Fibroblast of skin of left biceps (primary cell): ENCODE results near the gene LTB.

ENCODE experiments used
- DNase-seq, 2 experiments: peaks; one replicate each; pipeline ENCODE4 v3.0.0-alpha.2; 2013; ENCODE audit warnings: low read depth in 2 of 2

LTB gene

DNA sequence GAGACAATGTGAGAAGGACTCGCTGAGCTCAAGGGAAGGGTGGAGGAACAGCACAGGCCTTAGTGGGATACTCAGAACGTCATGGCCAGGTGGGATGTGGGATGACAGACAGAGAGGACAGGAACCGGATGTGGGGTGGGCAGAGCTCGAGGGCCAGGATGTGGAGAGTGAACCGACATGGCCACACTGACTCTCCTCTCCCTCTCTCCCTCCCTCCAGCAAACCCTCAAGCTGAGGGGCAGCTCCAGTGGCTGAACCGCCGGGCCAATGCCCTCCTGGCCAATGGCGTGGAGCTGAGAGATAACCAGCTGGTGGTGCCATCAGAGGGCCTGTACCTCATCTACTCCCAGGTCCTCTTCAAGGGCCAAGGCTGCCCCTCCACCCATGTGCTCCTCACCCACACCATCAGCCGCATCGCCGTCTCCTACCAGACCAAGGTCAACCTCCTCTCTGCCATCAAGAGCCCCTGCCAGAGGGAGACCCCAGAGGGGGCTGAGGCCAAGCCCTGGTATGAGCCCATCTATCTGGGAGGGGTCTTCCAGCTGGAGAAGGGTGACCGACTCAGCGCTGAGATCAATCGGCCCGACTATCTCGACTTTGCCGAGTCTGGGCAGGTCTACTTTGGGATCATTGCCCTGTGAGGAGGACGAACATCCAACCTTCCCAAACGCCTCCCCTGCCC lies 5.2 kb downstream of the LTB start:
- no peak for DNase-seq

DNA sequence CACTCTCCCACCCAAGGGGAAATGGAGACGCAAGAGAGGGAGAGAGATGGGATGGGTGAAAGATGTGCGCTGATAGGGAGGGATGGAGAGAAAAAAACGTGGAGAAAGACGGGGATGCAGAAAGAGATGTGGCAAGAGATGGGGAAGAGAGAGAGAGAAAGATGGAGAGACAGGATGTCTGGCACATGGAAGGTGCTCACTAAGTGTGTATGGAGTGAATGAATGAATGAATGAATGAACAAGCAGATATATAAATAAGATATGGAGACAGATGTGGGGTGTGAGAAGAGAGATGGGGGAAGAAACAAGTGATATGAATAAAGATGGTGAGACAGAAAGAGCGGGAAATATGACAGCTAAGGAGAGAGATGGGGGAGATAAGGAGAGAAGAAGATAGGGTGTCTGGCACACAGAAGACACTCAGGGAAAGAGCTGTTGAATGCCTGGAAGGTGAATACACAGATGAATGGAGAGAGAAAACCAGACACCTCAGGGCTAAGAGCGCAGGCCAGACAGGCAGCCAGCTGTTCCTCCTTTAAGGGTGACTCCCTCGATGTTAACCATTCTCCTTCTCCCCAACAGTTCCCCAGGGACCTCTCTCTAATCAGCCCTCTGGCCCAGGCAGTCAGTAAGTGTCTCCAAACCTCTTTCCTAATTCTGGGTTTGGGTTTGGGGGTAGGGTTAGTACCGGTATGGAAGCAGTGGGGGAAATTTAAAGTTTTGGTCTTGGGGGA lies 6.1 kb downstream of the LTB start:
- no peak for DNase-seq

DNA sequence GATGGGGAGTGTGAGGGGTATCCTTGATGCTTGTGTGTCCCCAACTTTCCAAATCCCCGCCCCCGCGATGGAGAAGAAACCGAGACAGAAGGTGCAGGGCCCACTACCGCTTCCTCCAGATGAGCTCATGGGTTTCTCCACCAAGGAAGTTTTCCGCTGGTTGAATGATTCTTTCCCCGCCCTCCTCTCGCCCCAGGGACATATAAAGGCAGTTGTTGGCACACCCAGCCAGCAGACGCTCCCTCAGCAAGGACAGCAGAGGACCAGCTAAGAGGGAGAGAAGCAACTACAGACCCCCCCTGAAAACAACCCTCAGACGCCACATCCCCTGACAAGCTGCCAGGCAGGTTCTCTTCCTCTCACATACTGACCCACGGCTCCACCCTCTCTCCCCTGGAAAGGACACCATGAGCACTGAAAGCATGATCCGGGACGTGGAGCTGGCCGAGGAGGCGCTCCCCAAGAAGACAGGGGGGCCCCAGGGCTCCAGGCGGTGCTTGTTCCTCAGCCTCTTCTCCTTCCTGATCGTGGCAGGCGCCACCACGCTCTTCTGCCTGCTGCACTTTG lies 6.8 kb downstream of the LTB start, which contains the start of gene TNF:
TNF (plus strand) TSS at position 231 of the 567 bp plus-strand sequence; CDS start at position 408, 177 bp downstream.
- no peak for DNase-seq

DNA sequence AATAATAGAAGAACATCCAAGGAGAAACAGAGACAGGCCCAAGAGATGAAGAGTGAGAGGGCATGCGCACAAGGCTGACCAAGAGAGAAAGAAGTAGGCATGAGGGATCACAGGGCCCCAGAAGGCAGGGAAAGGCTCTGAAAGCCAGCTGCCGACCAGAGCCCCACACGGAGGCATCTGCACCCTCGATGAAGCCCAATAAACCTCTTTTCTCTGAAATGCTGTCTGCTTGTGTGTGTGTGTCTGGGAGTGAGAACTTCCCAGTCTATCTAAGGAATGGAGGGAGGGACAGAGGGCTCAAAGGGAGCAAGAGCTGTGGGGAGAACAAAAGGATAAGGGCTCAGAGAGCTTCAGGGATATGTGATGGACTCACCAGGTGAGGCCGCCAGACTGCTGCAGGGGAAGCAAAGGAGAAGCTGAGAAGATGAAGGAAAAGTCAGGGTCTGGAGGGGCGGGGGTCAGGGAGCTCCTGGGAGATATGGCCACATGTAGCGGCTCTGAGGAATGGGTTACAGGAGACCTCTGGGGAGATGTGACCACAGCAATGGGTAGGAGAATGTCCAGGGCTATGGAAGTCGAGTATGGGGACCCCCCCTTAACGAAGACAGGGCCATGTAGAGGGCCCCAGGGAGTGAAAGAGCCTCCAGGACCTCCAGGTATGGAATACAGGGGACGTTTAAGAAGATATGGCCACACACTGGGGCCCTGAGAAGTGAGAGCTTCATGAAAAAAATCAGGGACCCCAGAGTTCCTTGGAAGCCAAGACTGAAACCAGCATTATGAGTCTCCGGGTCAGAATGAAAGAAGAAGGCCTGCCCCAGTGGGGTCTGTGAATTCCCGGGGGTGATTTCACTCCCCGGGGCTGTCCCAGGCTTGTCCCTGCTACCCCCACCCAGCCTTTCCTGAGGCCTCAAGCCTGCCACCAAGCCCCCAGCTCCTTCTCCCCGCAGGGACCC lies 7.8 kb downstream of the LTB start:
- DNase-seq, result no peak

DNA sequence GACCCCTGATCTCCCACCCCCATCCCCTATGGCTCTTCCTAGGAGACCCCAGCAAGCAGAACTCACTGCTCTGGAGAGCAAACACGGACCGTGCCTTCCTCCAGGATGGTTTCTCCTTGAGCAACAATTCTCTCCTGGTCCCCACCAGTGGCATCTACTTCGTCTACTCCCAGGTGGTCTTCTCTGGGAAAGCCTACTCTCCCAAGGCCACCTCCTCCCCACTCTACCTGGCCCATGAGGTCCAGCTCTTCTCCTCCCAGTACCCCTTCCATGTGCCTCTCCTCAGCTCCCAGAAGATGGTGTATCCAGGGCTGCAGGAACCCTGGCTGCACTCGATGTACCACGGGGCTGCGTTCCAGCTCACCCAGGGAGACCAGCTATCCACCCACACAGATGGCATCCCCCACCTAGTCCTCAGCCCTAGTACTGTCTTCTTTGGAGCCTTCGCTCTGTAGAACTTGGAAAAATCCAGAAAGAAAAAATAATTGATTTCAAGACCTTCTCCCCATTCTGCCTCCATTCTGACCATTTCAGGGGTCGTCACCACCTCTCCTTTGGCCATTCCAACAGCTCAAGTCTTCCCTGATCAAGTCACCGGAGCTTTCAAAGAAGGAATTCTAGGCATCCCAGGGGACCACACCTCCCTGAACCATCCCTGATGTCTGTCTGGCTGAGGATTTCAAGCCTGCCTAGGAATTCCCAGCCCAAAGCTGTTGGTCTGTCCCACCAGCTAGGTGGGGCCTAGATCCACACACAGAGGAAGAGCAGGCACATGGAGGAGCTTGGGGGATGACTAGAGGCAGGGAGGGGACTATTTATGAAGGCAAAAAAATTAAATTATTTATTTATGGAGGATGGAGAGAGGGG lies 8.8 kb downstream of the LTB start:
- no peak for DNase-seq

DNA sequence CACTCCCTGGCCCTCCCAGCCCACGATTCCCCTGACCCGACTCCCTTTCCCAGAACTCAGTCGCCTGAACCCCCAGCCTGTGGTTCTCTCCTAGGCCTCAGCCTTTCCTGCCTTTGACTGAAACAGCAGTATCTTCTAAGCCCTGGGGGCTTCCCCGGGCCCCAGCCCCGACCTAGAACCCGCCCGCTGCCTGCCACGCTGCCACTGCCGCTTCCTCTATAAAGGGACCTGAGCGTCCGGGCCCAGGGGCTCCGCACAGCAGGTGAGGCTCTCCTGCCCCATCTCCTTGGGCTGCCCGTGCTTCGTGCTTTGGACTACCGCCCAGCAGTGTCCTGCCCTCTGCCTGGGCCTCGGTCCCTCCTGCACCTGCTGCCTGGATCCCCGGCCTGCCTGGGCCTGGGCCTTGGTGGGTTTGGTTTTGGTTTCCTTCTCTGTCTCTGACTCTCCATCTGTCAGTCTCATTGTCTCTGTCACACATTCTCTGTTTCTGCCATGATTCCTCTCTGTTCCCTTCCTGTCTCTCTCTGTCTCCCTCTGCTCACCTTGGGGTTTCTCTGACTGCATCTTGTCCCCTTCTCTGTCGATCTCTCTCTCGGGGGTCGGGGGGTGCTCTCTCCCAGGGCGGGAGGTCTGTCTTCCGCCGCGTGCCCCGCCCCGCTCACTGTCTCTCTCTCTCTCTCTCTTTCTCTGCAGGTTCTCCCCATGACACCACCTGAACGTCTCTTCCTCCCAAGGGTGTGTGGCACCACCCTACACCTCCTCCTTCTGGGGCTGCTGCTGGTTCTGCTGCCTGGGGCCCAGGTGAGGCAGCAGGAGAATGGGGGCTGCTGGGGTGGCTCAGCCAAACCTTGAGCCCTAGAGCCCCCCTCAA lies 9.9 kb downstream of the LTB start, which contains the start of gene LTA:
LTA (plus strand) TSS at position 249 of the 871 bp plus-strand sequence; CDS start at position 703, 454 bp downstream.
- no peak for DNase-seq

DNA sequence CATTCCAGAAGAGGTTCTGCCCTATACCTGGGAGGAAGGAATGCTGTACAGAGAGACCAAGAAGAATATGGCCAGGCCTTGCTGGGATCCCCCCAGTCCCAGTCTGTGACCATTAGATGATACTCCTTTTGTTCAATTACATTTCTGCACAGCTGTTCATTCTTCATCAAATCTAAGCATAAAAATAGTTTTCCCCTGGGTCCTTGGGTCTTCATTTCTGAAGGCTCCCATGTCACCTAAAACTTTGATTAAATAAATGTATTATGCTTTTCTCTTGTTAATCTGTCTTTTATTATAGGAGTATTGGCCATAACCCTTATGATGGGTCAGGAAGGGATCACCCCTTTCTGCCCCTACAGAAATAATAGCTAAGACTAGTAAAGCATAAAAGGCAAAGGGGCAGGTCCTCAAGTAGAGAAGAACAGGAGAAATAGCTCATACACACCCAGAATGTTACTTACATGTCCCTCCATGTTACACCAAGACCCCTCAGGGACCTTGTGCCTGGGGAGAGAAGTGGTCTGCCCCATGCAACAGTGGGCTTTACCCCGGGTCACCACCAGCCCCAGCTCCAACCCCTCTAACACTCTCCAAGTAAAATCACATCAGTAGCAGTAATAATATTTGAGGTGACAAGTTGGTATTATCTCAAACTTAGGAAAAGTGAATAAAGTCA lies 12.2 kb downstream of the LTB start:
- DNase-seq, result no peak

DNA sequence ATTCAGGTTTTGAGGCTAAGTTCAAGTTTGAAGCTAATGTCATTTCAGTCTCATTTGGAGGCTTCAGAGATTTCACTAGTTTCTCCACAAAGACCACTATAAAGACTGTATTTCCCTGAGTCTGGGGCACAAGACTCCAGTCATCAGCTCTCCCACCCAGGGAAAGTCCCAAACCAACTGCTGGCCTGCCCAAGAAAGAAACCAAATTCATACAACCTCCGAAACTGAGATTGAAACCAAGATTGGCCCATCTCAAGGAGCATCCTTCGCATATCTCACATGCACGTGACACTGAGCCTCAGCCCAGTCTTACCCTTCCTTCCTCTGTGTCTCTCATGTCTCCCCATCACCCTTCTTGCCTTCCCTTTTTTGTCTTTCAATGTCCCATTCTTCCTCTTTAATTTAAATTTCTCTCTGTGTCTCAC lies 13.7 kb downstream of the LTB start:
- no peak for DNase-seq

DNA sequence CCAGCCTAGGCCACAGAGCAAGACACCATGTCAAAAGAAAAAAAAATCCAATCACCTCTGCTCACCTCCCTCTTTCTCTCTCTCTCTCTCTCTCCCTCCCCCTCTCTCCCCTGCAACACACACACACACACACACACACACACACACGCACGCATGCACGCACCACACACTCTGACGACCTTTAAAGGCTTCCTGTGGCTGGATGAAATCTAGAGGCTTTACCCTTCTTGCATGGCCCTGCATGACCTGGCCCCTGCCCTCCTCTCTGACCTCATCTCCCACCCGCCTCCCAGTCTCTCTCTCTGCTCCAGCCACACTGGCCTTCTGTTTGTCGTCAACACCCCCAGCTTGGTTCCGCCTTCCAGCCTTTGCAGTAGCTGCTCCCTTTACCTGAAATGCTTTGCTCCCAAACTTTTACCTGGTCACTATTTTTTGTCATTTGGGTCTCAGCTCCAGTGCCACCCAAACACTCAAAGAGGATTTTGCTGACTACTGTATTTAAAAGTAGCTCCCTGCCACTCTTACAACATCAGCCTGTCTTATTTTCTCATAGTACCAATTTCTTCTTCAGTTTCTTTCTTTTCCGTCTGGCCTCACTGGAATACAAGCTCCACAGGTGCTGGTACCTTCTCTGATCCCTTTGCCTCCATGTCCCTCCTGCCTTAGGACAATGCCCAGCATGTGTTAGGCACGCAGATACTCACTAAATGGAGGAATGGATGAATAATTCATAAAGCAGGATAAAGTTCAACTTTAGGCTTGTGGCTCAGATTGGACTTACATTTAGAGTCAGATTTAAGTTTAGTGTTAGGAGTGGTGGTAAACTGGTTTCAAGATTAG lies 14.5 kb downstream of the LTB start:
- DNase-seq, result no peak

DNA sequence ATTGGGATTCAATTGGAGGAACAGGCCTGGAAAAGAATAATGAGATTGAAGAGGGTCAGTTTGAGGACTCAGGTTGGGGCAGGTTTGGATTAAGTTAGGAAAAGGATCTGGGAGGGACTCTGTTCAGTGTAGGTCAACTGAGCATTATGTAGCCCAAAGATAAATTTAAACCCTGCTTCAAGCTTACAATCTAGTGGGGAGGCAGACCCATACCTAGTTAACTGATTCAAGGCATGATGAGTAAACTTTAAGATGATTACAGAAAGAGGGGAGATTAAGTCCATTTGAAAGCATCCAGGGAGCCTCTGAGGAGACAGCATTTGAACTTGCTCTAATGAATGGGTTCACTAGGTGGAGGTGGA lies 21.5 kb downstream of the LTB start:
- no peak for DNase-seq

DNA sequence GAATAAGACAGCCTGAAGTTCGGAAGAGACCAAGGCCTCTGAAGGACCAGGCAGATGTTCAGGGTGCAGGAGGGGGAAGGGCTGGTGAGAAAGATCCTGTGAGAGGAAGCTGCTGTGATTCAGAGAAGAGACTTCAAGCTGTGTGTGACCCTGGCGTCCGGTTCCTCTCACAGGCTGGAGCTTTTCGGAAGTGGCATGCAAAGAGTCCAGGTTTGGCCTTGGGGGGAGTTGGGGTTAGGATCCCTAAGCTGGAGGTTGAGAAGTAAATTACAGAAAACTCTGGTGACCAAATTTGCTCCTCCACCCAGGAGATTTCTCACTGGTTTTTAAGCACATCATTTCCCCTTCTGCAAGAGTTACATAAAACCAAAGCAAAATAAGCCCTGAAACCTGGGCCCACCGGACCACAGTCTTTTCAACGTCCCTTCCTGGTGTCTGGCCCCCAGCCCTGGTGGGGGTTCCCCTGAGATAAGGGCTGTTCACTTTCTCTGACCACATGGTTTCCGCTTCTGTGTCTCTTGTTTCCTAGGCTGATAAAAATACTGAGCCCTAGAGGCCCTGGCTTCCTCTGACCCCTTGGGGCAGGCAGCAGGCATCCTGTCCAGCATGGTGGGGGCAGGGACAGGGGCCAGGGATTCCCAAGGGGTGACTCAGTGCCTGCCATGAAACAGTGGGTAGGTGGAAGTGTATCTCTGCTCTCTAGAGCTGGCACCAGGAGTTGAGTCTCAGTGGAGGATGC lies 22.1 kb downstream of the LTB start:
- no peak for DNase-seq

DNA sequence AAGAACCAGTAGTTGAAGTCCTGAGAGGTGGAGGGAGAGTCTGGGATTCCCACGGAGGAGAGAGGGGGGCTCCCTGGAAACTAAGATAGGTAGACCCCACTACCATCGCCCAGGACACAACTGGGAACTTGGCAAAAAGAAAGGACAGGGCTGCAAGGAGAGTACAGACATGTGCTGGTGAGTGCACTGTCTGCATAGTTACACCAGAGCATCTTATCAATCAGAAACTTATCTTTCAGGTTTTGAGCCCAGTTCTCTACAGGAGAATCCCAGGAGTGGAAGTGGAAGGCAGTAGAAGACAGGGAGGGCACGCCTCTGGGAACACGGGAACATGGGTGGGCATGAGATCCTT lies 22.6 kb downstream of the LTB start:
- DNase-seq, result no peak

DNA sequence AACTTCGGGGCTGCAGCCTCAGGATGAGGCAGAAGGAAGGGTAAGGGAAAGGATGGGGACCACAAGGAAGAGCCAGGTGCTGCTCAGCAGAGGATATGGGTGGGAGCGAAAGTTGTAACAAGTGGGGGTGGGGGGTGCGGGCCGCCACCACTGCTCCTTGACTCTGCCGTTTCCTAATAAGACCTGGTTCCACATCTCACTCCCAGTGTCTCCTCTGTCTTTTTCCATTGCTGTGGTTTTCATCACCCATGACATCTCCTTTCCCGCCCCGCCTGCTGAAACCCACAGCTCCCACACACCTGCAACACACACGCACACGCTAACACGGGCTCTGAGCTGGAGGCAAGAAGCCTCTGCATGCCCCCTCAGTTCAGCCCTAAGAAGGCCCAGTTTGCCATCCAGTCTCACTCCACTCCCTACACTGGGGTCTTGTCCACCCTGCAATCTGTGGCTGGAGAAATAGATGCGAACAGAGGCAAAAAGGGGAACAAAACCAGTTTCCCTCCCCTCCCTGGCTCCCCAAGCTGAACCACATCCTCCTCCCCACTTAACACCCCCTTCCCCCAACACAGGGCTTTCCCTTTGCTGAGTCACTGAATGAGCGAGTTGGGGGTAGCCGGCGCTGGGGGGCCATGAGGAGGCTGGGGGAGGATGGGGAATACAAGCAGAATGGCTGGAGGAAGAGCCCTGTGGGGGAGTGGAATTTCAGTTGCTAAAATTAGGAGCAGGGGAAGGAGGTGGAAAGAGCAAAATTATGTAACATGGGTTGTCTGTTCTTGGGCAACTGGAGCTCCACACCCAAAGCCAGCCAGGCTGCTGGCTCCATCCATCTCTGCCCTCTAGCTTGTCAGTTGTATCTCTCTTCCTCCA lies 23.4 kb downstream of the LTB start:
- no peak for DNase-seq

DNA sequence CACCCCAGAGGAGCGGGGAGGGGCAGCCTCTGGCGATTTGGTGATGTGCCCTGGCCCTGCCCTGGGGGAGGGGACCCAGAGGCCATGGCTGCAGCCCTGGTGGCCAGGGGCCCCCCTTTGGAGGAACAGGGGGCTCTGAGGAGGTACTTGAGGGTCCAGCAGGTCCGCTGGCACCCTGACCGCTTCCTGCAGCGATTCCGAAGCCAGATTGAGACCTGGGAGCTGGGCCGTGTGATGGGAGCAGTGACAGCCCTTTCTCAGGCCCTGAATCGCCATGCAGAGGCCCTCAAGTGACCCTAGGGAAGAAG lies 24.0 kb downstream of the LTB start:
- DNase-seq, result no peak

DNA sequence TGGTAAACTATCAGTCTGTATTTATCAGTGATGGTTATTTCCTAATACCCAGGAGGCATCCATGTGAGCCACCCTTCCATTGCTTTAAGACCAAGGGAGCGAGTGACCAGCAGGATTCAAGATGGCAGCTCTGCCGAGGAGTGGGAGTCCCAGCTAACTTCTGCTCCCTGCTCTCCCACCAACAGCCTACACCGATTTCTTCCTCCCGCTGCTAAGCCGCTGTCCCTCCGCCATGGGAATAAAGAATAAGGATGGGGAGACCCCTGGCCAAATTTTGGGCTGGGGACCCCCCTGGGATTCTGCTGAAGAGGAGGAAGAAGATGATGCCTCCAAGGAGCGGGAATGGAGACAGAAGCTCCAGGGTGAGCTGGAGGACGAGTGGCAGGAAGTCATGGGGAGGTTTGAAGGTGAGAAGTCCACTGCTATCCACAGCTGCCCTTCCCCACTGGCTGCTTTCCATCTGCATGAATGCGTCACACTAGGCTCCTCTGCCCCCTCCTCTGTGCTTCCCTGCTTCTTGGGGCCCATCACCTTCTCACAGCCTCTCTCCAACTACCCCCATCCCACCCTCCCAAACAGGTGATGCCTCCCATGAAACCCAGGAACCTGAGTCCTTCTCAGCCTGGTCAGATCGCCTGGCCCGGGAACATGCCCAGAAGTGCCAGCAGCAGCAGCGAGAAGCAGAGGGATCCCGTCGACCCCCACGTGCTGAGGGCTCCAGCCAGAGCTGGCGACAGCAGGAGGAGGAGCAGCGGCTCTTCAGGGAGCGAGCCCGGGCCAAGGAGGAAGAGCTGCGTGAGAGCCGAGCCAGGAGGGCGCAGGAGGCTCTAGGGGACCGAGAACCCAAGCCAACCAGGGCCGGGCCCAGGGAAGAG lies 24.5 kb downstream of the LTB start:
- no peak for DNase-seq

DNA sequence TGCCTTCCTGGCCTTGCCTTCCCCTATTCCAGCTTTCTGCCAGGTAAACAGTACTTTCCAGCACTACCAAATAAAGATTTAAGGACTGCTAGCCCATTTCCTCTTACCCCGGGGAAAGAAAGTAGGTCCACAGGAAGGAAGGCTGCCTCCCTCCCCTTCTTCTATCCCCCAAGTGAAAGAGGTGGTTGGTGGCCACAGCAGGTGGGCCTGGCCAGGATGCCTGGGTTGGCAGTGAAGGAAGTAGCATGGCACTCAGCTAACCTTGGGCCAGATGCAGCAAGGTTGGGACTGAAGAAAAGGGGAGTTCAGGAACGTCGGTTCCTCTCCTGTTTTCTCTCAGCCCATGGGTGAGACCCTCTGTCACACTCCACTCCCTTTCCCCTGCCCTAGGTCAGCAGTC lies 25.9 kb downstream of the LTB start:
- DNase-seq, result no peak
